Nephron (organoid): Measurements from ENCODE around the gene XXYLT1.
A peak's percentile ranks its signal among the peaks of the same experiment; 100 is the strongest.

ENCODE experiments used
- H3K27ac Mint-ChIP-seq, 3 experiments: 2 replicates each; pipeline ENCODE4 v1.8.0; 2020; ENCODE audit warnings: mixed read lengths in 3 of 3, mild to moderate bottlenecking in 2 of 3, moderate library complexity in 1 of 3
- H3K27me3 Mint-ChIP-seq: 2 replicates; pipeline ENCODE4 v1.8.0; 2021; ENCODE audit warnings: low read depth, mild to moderate bottlenecking, moderate library complexity, mixed read lengths
- H3K36me3 Mint-ChIP-seq: 2 replicates; pipeline ENCODE4 v1.8.0; 2020; ENCODE audit warnings: low read depth, mixed read lengths
- H3K4me1 Mint-ChIP-seq: 2 replicates; pipeline ENCODE4 v1.8.0; 2020; ENCODE audit warnings: mixed read lengths
- H3K4me3 Mint-ChIP-seq, 3 experiments: 2 replicates each; pipeline ENCODE4 v1.8.0; 2020; ENCODE audit warnings: mild to moderate bottlenecking in 3 of 3, mixed read lengths in 3 of 3, moderate library complexity in 2 of 3
- H3K9me3 Mint-ChIP-seq: 2 replicates; pipeline ENCODE4 v1.8.0; 2020; ENCODE audit warnings: mixed read lengths
- CTCF ChIP-seq, 3 experiments: fragments of 200-600 bp; sonication (generic); IDR thresholded peaks; one replicate each; pipeline ENCODE4 v1.5.0; 2021; ENCODE audit warnings: antibody characterized with exemption in 3 of 3; ENCODE audit not compliant: unreplicated experiment in 3 of 3

XXYLT1 gene

DNA sequence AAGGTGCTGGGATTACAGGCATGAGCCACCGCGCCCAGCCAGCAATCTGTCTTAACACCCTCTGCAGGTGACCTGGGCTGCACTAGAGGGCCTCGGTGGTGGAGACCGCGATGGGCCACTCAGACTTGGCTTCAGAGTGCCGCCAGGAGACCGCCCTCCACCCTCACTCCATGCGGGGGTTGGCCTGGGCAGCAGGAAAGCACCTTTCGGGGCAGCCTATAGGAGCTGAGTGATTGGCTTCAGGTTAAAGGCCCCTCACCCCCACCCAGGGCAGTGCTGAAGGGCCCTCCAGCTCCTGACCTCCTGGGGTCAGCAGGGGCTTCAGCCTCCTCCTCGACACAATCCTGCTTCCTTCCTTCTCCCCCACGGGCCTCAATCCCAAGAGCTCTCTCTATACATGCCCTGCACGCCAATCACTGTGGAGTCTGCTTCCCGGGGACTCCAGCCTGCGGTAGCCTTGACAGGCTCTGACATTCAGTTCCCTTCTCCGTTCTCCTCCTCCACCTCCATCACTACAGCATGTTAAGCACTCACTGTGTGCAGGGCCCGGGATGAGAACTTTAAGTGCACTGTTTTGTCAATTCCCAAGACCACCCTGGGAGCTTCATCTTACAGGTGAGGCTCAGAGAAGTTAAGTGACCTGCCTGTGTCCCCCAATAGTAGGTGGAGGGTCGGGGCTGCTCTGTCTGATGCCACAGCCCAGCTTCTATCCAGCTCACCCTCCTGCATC lies 225.3 kb downstream of the XXYLT1 start:
- no peak for TF ChIP-seq CTCF (IDR thresholded peaks at IDR 0.05; ENCODE audit: unreplicated experiment in 3 of 3)
- H3K27me3 Mint-ChIP-seq = peaks cover 19% of the 10 kb centered on the region
- no peaks in the 10 kb centered on the region for H3K36me3 Mint-ChIP-seq
- no peaks in the 10 kb centered on the region for H3K9me3 Mint-ChIP-seq
- H3K4me3 Mint-ChIP-seq = no peak overlapping the region
- peaks cover 14% of the 10 kb centered on the region for H3K4me1 Mint-ChIP-seq
- no peak overlapping the region for H3K27ac Mint-ChIP-seq

DNA sequence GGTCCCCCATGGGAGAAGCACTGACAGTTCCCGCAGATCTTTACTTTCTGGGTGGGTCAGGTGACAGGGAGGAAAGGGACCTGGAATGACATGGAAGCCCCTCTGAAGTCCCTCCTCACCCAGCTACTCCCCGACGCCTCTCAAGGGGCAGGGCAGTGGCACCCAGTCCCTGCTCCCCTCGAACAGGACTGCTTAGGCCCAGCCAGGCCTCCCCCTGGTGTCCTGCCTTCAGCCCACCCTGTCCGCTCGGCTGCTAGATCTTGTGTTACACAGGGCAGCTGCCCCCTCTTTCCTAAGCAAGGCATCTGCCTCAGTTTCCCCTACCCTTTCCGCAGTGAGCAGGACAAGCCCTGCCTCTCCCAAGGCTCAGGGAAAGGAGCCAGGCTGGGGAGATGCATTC lies 226.5 kb downstream of the XXYLT1 start:
- Mint-ChIP-seq H3K27me3 (peaks cover 19% of the 10 kb centered on the region), H3K9me3 (no peaks in the 10 kb centered on the region), H3K36me3 (no peaks in the 10 kb centered on the region), H3K27ac (no peak overlapping the region), H3K4me1 (peaks cover 16% of the 10 kb centered on the region), H3K4me3 (no peak overlapping the region)
- TF ChIP-seq CTCF (IDR thresholded peaks at IDR 0.05; ENCODE audit: unreplicated experiment in 3 of 3) = no peak

DNA sequence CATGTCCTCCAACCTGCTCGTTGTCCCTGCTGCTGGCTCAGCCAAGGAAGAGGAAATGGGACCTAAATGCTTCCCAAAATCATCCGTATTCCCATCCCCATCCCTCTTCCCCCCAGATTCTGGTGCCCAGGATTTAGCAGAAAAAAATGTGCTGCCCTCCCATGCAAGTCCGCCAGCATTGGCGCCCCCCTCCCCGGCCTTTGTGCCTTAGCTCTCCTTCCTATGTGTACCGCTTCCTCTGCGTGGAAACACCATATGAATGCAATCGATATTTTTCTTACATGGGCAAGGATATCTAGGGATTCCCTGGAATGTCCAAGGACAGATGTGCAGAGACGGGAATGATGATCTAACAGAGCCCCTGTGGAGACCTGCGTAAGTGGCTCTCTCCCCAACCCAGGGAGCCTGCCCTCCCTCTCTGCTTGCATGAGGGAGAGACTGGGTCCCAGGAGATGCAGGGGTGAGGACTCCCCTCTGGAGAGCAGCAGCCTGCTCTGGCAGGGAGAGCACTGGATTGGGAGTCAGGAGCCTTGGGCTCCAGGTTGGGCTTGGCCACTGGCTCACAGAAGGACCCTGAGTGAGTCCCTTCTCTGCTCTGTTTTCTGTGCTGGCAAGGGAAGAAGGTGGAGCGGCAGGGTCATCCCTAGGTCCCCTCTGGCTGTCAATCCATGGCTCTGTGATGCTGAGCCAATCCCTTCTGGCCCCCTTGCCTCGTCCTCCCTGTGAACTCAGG lies 227.2 kb downstream of the XXYLT1 start:
- H3K9me3 Mint-ChIP-seq = no peaks in the 10 kb centered on the region
- H3K36me3 Mint-ChIP-seq = no peaks in the 10 kb centered on the region
- H3K27ac Mint-ChIP-seq = peak overlapping the region in 1 of 3 experiments; percentile 45
- peaks cover 20% of the 10 kb centered on the region for H3K27me3 Mint-ChIP-seq
- peaks cover 19% of the 10 kb centered on the region for H3K4me1 Mint-ChIP-seq
- no peak overlapping the region for H3K4me3 Mint-ChIP-seq
- no peak for TF ChIP-seq CTCF (IDR thresholded peaks at IDR 0.05; ENCODE audit: unreplicated experiment in 3 of 3)

DNA sequence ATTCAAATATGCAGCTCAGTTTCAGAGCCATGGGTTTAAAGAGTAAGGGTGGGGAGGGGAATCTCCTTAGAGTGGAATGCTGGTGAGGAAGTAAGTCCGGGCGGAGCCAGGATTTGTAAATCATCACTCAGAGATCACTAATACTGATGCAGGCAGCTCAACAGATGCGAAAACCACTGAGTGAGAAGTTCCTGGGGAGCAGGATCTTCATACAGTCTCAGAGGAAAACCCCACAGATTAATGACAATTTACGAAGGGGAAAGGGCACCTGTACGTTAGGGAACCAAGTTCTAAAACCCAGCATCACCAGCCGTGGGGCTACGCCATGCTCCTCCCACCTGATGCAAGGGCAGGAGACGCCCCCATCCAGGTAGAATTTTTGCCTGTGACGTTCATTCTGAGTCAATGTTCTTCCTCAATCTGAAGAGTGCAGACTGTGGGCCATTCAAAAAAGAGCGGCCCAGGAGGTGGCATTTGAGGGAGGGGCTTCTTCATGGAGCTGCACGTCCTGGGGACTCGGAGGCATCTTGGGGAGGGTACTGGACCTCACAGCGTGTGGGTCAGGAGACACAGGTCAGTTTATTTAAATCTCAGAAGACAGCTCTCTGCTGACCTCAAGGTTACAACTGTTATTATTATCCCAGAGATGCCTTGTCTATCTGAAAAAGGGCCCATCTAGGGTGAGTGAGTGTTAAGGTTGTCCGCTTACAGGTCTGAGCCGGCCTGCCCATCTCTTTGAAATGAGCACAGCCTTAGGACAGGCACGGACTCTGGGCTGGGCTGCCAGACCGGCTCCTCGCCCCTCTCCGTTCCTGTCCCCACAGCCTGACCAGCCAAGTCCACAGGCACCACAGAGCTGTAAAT lies 228.0 kb downstream of the XXYLT1 start:
- Mint-ChIP-seq H3K9me3 (peaks cover 4% of the 10 kb centered on the region), H3K4me1 (peaks cover 27% of the 10 kb centered on the region), H3K27me3 (peaks cover 22% of the 10 kb centered on the region), H3K4me3 (no peak overlapping the region), H3K27ac (peak overlapping the region in 1 of 3 experiments; percentile 45), H3K36me3 (no peaks in the 10 kb centered on the region)
- no peak for TF ChIP-seq CTCF (IDR thresholded peaks at IDR 0.05; ENCODE audit: unreplicated experiment in 3 of 3)

- Mint-ChIP-seq H3K27ac (no peak overlapping the region), H3K4me3 (no peak overlapping the region), H3K4me1 (peaks cover 28% of the 10 kb centered on the region), H3K36me3 (no peaks in the 10 kb centered on the region), H3K27me3 (peaks cover 20% of the 10 kb centered on the region), H3K9me3 (peaks cover 7% of the 10 kb centered on the region)
- no peak for TF ChIP-seq CTCF (IDR thresholded peaks at IDR 0.05; ENCODE audit: unreplicated experiment in 3 of 3)
Measured at GRCh38 chr3:195041871-195042742, 228.9 kb downstream of the XXYLT1 start.
